Natural killer cell (primary cell): Measurements from ENCODE around the gene FGFR2. TPM values are rescaled to one million over a fixed set of nuclear protein-coding genes. Genes with fewer than 3 reads are reported as not detected.

ENCODE experiments used
- ATAC-seq, 3 donors: fragments of 150-1000 bp in 2 of 3; fragments of 200-7000 bp in 1 of 3; cut with Tn5 transposase; 1 replicate in 1 of 3; 2 replicates in 2 of 3; pipeline ENCODE4 v1.10.0; 2021; ENCODE audit warnings: mild to moderate bottlenecking in 2 of 3, moderate library complexity in 2 of 3
- DNase-seq, 2 donors: peaks; one replicate each; pipeline versions ENCODE4 v3.0.0 to v3.0.0-alpha.2; 2013 to 2021; ENCODE audit warnings: mixed read lengths in 1 of 2
- H3K27ac ChIP-seq: one replicate; pipeline ENCODE4 v1.5.1; 2013; ENCODE audit warnings: mild to moderate bottlenecking, low read length
- H3K27me3 ChIP-seq: one replicate; pipeline ENCODE4 v1.6.1; 2013; ENCODE audit warnings: low read length; ENCODE audit not compliant: control insufficient read depth, insufficient read depth
- H3K36me3 ChIP-seq: one replicate; pipeline ENCODE4 v1.6.1; 2013; ENCODE audit warnings: low read length; ENCODE audit not compliant: control insufficient read depth, insufficient read depth
- H3K4me1 ChIP-seq: one replicate; pipeline ENCODE4 v1.6.1; 2013; ENCODE audit warnings: low read length; ENCODE audit not compliant: control insufficient read depth, insufficient read depth
- H3K4me3 ChIP-seq: one replicate; pipeline ENCODE4 v1.5.1; 2013; ENCODE audit warnings: low read length
- H3K9me3 ChIP-seq: one replicate; pipeline ENCODE4 v1.6.1; 2013; ENCODE audit warnings: low read length; ENCODE audit not compliant: control insufficient read depth, insufficient read depth
- H3K27ac Mint-ChIP-seq, 2 donors: one replicate each; pipeline ENCODE4 v1.8.0; 2022; ENCODE audit warnings: mild to moderate bottlenecking in 2 of 2, mixed read lengths in 2 of 2, moderate library complexity in 1 of 2
- H3K27me3 Mint-ChIP-seq, 2 donors: one replicate each; pipeline ENCODE4 v1.8.0; 2022; ENCODE audit warnings: low read depth in 2 of 2, mixed read lengths in 2 of 2
- H3K36me3 Mint-ChIP-seq: one replicate; pipeline ENCODE4 v1.8.0; 2022; ENCODE audit warnings: mixed read lengths
- H3K4me1 Mint-ChIP-seq, 2 donors: one replicate each; pipeline ENCODE4 v1.8.0; 2022; ENCODE audit warnings: mixed read lengths in 2 of 2
- H3K4me3 Mint-ChIP-seq: one replicate; pipeline ENCODE4 v1.8.0; 2022; ENCODE audit warnings: mild to moderate bottlenecking, moderate library complexity, mixed read lengths
- H3K9me3 Mint-ChIP-seq, 2 donors: one replicate each; pipeline ENCODE4 v1.8.0; 2022; ENCODE audit warnings: mixed read lengths in 2 of 2
- CTCF ChIP-seq: fragments of 200-600 bp; IDR thresholded peaks from one replicate; pipeline ENCODE4 v1.8.0; 2022; ENCODE audit warnings: antibody characterized with exemption
- whole genome bisulfite sequencing: methylation state at CpG from one replicate; pipeline ENCODE4 v1.1.7; 2013; ENCODE audit warnings: missing lambda C conversion rate; ENCODE audit not compliant: insufficient coverage; 5-methylcytosine and 5-hydroxymethylcytosine counted together
- intact Hi-C: fragments of 100-400 bp; cut with micrococcal nuclease; formaldehyde crosslinking; loops from one replicate; pipeline ENCODE4 v1.14.2; 2022
- total RNA-seq, 4 donors: library from RNA; stranded (reverse); fragments of 120-200 nt in 1 of 4; gene quantifications; one replicate each; pipeline versions ENCODE4 v1.2.3 to v1.2.4, GENCODE V29; 2013 to 2022

The FGFR2 gene
- total RNA-seq, 3 donors from 2014 or later (not counting 1 experiment from before 2014, with no cell fraction given): 0.72 to 5.6 TPM; not detected in 1

DNA sequence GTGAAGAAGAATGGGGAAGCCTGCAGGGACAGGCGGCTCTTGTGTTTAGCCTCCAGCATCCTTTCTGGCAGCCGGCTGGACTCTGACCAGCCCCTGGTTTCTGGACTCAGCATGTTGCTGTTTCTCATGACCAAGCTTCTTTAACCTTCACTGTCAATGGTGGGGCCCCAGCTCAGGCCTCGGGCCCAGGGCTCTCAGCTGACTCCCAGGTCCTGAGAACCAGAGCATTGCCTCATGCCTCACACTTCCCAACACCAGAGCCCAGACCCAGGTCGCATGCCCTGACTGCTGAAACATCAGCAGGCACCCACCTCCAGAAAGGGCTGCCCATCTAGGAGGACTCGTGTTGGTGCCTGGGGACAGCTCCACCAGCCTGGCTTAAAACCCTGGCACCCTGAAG, 34.8 kb upstream of the FGFR2 start:
- intact Hi-C loops: no loop called here
- ATAC-seq: no peak
- Histone ChIP-seq H3K4me1 (no peaks in the 10 kb centered on the region), H3K27ac (no peak overlapping the region), H3K36me3 (no peaks in the 10 kb centered on the region), H3K4me3 (no peak overlapping the region), H3K27me3 (no peaks in the 10 kb centered on the region), H3K9me3 (no peaks in the 10 kb centered on the region)
- whole genome bisulfite sequencing: 74% methylated on average over 5 of the region's 5 CpGs
- TF ChIP-seq CTCF: no peak
- no peak overlapping the region for H3K4me3 Mint-ChIP-seq
- H3K4me1 Mint-ChIP-seq: no peaks in the 10 kb centered on the region
- no peak for DNase-seq
- H3K36me3 Mint-ChIP-seq: no peaks in the 10 kb centered on the region
- peaks cover 2 to 3% of the 10 kb centered on the region in 2 donors for H3K9me3 Mint-ChIP-seq
- peaks cover 0 to 3% of the 10 kb centered on the region in 2 donors for H3K27me3 Mint-ChIP-seq
- no peak overlapping the region for H3K27ac Mint-ChIP-seq

DNA sequence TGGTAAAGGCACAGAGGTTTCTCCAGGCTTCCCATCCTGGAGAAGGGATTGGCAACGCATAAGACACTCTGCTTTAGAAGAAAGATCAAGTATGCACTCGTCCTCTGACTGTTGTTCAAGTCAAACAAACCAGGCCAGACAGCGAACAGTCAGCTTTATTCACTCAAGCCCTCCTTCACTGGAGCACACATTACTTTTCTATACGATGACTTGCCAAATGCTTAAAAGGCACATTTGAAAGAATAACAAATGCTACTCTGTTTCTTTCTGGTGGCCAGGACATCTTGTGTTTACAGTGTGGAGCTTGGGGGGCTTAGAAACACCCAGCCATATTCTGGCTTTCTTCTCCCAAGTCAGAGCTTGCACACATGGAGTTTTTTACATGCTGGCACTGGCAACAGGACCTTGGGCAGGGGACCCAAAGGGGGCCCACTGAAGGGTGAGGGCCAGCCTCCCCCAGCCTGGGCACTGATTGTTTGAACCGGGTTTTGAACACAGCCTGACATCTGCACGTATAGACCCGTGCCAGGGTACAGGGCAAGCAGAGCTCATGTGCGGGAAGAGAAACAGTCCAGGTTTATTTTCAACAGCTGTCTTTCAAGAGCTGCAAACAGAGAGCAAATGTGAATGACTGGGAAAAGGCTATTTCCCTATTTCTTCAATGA, 33.3 kb upstream of the FGFR2 start:
- Histone ChIP-seq H3K27ac (no peak overlapping the region), H3K4me1 (no peaks in the 10 kb centered on the region), H3K9me3 (no peaks in the 10 kb centered on the region), H3K27me3 (no peaks in the 10 kb centered on the region), H3K36me3 (no peaks in the 10 kb centered on the region), H3K4me3 (no peak overlapping the region)
- no peaks in the 10 kb centered on the region for H3K4me1 Mint-ChIP-seq
- DNase-seq (no peak), ATAC-seq (no peak)
- H3K27me3 Mint-ChIP-seq: peaks cover 6 to 8% of the 10 kb centered on the region in 2 donors
- TF ChIP-seq CTCF: no peak
- no peak overlapping the region for H3K27ac Mint-ChIP-seq
- no peaks in the 10 kb centered on the region for H3K36me3 Mint-ChIP-seq
- no peaks in the 10 kb centered on the region for H3K9me3 Mint-ChIP-seq
- H3K4me3 Mint-ChIP-seq: no peak overlapping the region
- 79% methylated on average over 8 of the region's 8 CpGs for WGBS
- intact Hi-C loops: no loop called here

- Mint-ChIP-seq H3K27ac (no peak overlapping the region), H3K4me1 (no peaks in the 10 kb centered on the region)
- intact Hi-C loops: no loop called here
Observed at GRCh38 chr10:121628859-121629258, 30.6 kb upstream of the FGFR2 start.

More at GRCh38 chr10:121628859-121629258, 30.6 kb upstream of the FGFR2 start:
- no peak for TF ChIP-seq CTCF
- DNase-seq (no peak), ATAC-seq (no peak)
- H3K36me3 ChIP-seq: no peaks in the 10 kb centered on the region
- H3K36me3 Mint-ChIP-seq: no peaks in the 10 kb centered on the region
- no peak overlapping the region for H3K4me3 Mint-ChIP-seq
- H3K27me3 Mint-ChIP-seq: peaks cover 6 to 8% of the 10 kb centered on the region in 2 donors
- H3K9me3 Mint-ChIP-seq: no peaks in the 10 kb centered on the region
- H3K4me3 ChIP-seq: no peak overlapping the region
- no peaks in the 10 kb centered on the region for H3K9me3 ChIP-seq
- H3K27me3 ChIP-seq: no peaks in the 10 kb centered on the region
- no peak overlapping the region for H3K27ac ChIP-seq
- H3K4me1 ChIP-seq: no peaks in the 10 kb centered on the region
- WGBS: 80% methylated on average over 4 of the region's 4 CpGs
